ENCODE measurements around the gene CUEDC1. TPM values are rescaled to one million over a fixed set of nuclear protein-coding genes. Genes with fewer than 3 reads are reported as not detected.

The CUEDC1 gene
- total and polyA plus RNA-seq, 2 of the 13 experiments (the other 11 are each of a cell fraction or from before 2014, with no cell fraction given): 7.4 to 12.9 TPM

DNA sequence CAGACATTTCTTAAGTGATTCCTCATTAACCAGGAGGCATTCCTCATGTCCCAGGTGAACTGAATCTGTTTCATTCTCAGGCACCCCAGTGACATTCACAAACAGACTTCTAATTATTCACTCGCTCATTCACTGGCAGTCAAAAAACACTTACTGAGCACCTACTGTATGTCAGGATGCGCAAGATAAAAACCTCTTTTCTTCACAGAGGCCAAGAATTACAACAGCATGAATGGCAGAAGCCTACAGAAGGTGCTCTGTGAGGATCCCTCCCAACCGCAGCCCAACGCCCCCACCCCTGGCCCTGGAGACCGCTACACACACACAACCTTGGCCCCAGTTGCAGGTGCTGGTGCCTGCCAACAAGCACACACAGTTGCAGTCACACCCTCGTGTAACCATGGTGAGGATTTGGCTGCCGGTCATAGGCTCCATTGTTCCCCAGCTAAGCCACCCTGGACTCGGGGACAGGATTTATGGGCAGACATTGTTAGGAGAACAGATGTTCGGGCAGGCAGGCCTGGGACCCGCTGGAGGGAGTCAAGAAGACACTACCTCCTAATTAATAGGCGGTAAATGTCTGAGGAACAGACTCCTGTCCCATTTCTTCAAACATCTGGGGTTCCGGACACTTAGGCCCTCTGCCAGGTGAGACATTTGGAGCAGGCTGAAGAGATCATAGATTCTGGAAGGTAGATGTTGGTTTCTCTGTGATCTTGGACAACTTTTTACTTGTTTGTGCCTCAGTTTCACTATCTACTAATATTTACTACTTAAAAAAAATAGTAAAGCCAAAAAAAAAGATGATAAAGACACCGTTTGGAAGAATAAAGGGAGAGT is 43.2 kb downstream of the CUEDC1 start:
- Histone ChIP-seq H3K27ac (ENCODE audit: extremely low read length, insufficient read depth, low read length) (no peak overlapping the region), H3K4me3 (replicated peaks in 1 of 3; ENCODE audit: insufficient read depth in 1 of 3, low read depth in 2 of 3, low read length in 3 of 3) (peak overlapping the region in 1 of 3 experiments; percentile 13; a peak in 1 of 6 replicates), H3K36me3 (replicated peaks in 1 of 2; ENCODE audit: control insufficient read depth in 1 of 2, insufficient read depth in 2 of 2, low read length in 2 of 2) (no peaks in the 10 kb centered on the region), H2AFZ (ENCODE audit: low read length) (no peak overlapping the region), H3K9me3 (ENCODE audit: low read length) (no peaks in the 10 kb centered on the region), H3K79me2 (ENCODE audit: insufficient read depth, low read length) (no peaks in the 10 kb centered on the region), H4K20me1 (ENCODE audit: insufficient read depth, low read length) (no peaks in the 10 kb centered on the region), H3K4me2 (ENCODE audit: low read depth, low read length) (peak overlapping the region; percentile 40), H3K9ac (ENCODE audit: insufficient read depth, low read depth, low read length) (peak overlapping the region; percentile 41), H3K4me1 (ENCODE audit: insufficient read depth, low read length) (peaks cover 54% of the 10 kb centered on the region), H3K27me3 (ENCODE audit: control insufficient read depth in 1 of 2, insufficient read depth in 2 of 2, low read length in 2 of 2) (no peaks in the 10 kb centered on the region)
- ChIA-PET POLR2A (interaction anchor here (1.0 kb wide), 1 partner anchor 24 kb away, joined by 3 read pairs; no protein-coding TSS in a partner anchor), CTCF (ENCODE audit: low intra/inter-chr PET ratio, low total read pairs) (no interaction called here)
- 41% methylated on average over 13 of the region's 13 CpGs for WGBS (ENCODE audit: low lambda C conversion rate)
- DNase-seq (ENCODE audit: low spot score) (peak; percentile 86), FAIRE-seq (no peak), ATAC-seq (peak; percentile 79)
- in situ Hi-C loops (cut with HindIII; ENCODE audit: extremely low pct_ligation_motif_present, low pct_unique_long_range_greater_than_20kb) (no loop called here), intact Hi-C loops (cut with micrococcal nuclease; ENCODE audit: unreplicated experiment) (no loop called here)
- no TSS peak for BruUV-seq (replicated peaks)
- no peak for TF ChIP-seq ATF1 (CRISPR knock-in tag; IDR thresholded peaks at IDR 0.05)
- TF ChIP-seq RFX3 (CRISPR knock-in tag; IDR thresholded peaks at IDR 0.05): peak; percentile 49; the same call in 1 of the 2 replicates
- TF ChIP-seq BHLHE40 (IDR thresholded peaks at IDR 0.05; ENCODE audit: low read length): no peak
- TF ChIP-seq ZNF644 (CRISPR knock-in tag; IDR thresholded peaks at IDR 0.05; ENCODE audit: low read depth): 0 out of 2 replicates have a peak, but pooled peaks have one; percentile 18
- 0 out of 2 replicates have a peak, but pooled peaks have one; percentile 40 for TF ChIP-seq ARID2 (CRISPR knock-in tag; IDR thresholded peaks at IDR 0.05; ENCODE audit: borderline replicate concordance)
- peak; percentile 87; the same call in 1 of the 2 replicates for TF ChIP-seq ZKSCAN8 (CRISPR knock-in tag; IDR thresholded peaks at IDR 0.05; ENCODE audit: borderline replicate concordance)
- TF ChIP-seq SOX5 (CRISPR knock-in tag; IDR thresholded peaks at IDR 0.05; ENCODE audit: borderline replicate concordance): peak; percentile 70; the same call in 1 of the 2 replicates
- no peak for TF ChIP-seq GTF3A (CRISPR knock-in tag; conservative IDR thresholded peaks at IDR 0.05)
- TF ChIP-seq TEAD3 (CRISPR knock-in tag; optimal IDR thresholded peaks at IDR 0.05; ENCODE audit: borderline replicate concordance): peak; percentile 13
- TF ChIP-seq GABPB1 (CRISPR knock-in tag; IDR thresholded peaks at IDR 0.05): no peak
- TF ChIP-seq ARID4A (CRISPR knock-in tag; IDR thresholded peaks at IDR 0.05; ENCODE audit: borderline replicate concordance): no peak
- no peak for TF ChIP-seq ZNF737 (CRISPR knock-in tag; IDR thresholded peaks at IDR 0.05; ENCODE audit: borderline replicate concordance)
- TF ChIP-seq ZBTB46 (CRISPR knock-in tag; IDR thresholded peaks at IDR 0.05; ENCODE audit: borderline replicate concordance): no peak
- no peak for TF ChIP-seq MYC (CRISPR knock-in tag; IDR thresholded peaks at IDR 0.05; ENCODE audit: borderline replicate concordance)
- 0 out of 2 replicates have a peak, but pooled peaks have one; percentile 39 for TF ChIP-seq SAP130 (CRISPR knock-in tag; IDR thresholded peaks at IDR 0.05; ENCODE audit: low read depth)
- TF ChIP-seq MEIS2 (CRISPR knock-in tag; IDR thresholded peaks at IDR 0.05): no peak
- TF ChIP-seq, protein P1, sequence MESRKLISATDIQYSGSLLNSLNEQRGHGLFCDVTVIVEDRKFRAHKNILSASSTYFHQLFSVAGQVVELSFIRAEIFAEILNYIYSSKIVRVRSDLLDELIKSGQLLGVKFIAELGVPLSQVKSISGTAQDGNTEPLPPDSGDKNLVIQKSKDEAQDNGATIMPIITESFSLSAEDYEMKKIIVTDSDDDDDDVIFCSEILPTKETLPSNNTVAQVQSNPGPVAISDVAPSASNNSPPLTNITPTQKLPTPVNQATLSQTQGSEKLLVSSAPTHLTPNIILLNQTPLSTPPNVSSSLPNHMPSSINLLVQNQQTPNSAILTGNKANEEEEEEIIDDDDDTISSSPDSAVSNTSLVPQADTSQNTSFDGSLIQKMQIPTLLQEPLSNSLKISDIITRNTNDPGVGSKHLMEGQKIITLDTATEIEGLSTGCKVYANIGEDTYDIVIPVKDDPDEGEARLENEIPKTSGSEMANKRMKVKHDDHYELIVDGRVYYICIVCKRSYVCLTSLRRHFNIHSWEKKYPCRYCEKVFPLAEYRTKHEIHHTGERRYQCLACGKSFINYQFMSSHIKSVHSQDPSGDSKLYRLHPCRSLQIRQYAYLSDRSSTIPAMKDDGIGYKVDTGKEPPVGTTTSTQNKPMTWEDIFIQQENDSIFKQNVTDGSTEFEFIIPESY (CRISPR knock-in tag; IDR thresholded peaks at IDR 0.05): peak; percentile 96

All from HepG2 (cell line).